ENCODE data around the gene MYOZ3. TPM values are rescaled to one million over a fixed set of nuclear protein-coding genes. Genes with fewer than 3 reads are reported as not detected.

The MYOZ3 gene
- total RNA-seq, 2 donors from 2014 or later: 0.81 to 2.8 TPM

- Histone ChIP-seq H3K4me3 (no peak overlapping the region), H3K36me3 (peaks cover 39% of the 10 kb centered on the region), H3K27me3 (replicated peaks; ENCODE audit: insufficient read depth) (no peaks in the 10 kb centered on the region), H3K9me3 (no peaks in the 10 kb centered on the region), H3K4me1 (ENCODE audit: control insufficient read depth in 1 of 2, low read depth in 2 of 2) (no peaks in the 10 kb centered on the region), H3K27ac (no peak overlapping the region)
- ATAC-seq (ENCODE audit: insufficient number of reproducible peaks, low FRiP score, low read depth): no peak
- no peak for DNase-seq (ENCODE audit: low spot score)
- TF ChIP-seq, protein P1, sequence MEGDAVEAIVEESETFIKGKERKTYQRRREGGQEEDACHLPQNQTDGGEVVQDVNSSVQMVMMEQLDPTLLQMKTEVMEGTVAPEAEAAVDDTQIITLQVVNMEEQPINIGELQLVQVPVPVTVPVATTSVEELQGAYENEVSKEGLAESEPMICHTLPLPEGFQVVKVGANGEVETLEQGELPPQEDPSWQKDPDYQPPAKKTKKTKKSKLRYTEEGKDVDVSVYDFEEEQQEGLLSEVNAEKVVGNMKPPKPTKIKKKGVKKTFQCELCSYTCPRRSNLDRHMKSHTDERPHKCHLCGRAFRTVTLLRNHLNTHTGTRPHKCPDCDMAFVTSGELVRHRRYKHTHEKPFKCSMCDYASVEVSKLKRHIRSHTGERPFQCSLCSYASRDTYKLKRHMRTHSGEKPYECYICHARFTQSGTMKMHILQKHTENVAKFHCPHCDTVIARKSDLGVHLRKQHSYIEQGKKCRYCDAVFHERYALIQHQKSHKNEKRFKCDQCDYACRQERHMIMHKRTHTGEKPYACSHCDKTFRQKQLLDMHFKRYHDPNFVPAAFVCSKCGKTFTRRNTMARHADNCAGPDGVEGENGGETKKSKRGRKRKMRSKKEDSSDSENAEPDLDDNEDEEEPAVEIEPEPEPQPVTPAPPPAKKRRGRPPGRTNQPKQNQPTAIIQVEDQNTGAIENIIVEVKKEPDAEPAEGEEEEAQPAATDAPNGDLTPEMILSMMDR (IDR thresholded peaks at IDR 0.05): peak; percentile 30
Observed at GRCh38 chr5:150710165-150710564, 49.1 kb downstream of the MYOZ3 start.

GRCh38 chr5:150723845-150724244 lies 62.8 kb downstream of the MYOZ3 start:
- no peak for ATAC-seq (ENCODE audit: insufficient number of reproducible peaks, low FRiP score, low read depth)
- Histone ChIP-seq H3K4me3 (no peak overlapping the region), H3K36me3 (peaks cover 54% of the 10 kb centered on the region), H3K27me3 (replicated peaks; ENCODE audit: insufficient read depth) (no peaks in the 10 kb centered on the region), H3K27ac (no peak overlapping the region), H3K9me3 (no peaks in the 10 kb centered on the region), H3K4me1 (ENCODE audit: control insufficient read depth in 1 of 2, low read depth in 2 of 2) (no peaks in the 10 kb centered on the region)
- TF ChIP-seq, protein P1 (IDR thresholded peaks at IDR 0.05): no peak
- DNase-seq (ENCODE audit: low spot score): no peak

Other genes starting within 250 kb of the MYOZ3 start
- 1,000 to 10,000 TPM in 1 of 2 donors, 100 to 1,000 TPM in 1; 844 to 1,048 TPM for gene CD74, start 248.3 kb upstream of the MYOZ3 start, total RNA-seq
- gene RPS14, start 211.5 kb upstream of the MYOZ3 start, total RNA-seq: 1,000 to 10,000 TPM; 1,311 to 1,492 TPM
- gene NDST1, start 153.1 kb upstream of the MYOZ3 start, total RNA-seq: 100 to 1,000 TPM; 112 to 131 TPM
- gene SYNPO, start 20.6 kb upstream of the MYOZ3 start, total RNA-seq: 100 to 1,000 TPM; 191 to 226 TPM
- 10 to 100 TPM; 37.8 to 46.5 TPM for gene RBM22, start 39.8 kb downstream of the MYOZ3 start, total RNA-seq
- 10 to 100 TPM; 37.9 to 49.0 TPM for gene DCTN4, start 97.8 kb downstream of the MYOZ3 start, total RNA-seq
- 10 to 100 TPM; 28.4 to 46.4 TPM for gene SMIM3, start 117.5 kb downstream of the MYOZ3 start, total RNA-seq
- not detected for gene IRGM, start 185.3 kb downstream of the MYOZ3 start, total RNA-seq
- 1 to 10 TPM; 3.8 to 8.0 TPM for gene ZNF300, start 243.7 kb downstream of the MYOZ3 start, total RNA-seq

Data from thoracic aorta (tissue), 2 donors.